ENCODE results near the gene FMNL2. TPM values are rescaled to one million over a fixed set of nuclear protein-coding genes. Genes with fewer than 3 reads are reported as not detected.

FMNL2 gene
- polyA plus RNA-seq, 1 donor from 2014 or later, result 86.5 TPM

GRCh38 chr2:152560873-152561595 is 226.1 kb downstream of the FMNL2 start:
- Histone ChIP-seq H3K27me3 (ENCODE audit: insufficient read depth, low read depth, low read length) (no peaks in the 10 kb centered on the region), H4K20me1 (ENCODE audit: insufficient read depth) (no peaks in the 10 kb centered on the region), H3K9me3 (ENCODE audit: low read length) (no peaks in the 10 kb centered on the region), H3K27ac (ENCODE audit: low read length) (no peak overlapping the region), H3F3A (ENCODE audit: insufficient read depth, low read length, poor library complexity, severe bottlenecking) (peaks cover 2% of the 10 kb centered on the region), H3K4me2 (ENCODE audit: low read length) (no peak overlapping the region), H3K9me2 (ENCODE audit: insufficient read depth, low read length) (no peaks in the 10 kb centered on the region), H3K79me2 (replicated peaks; ENCODE audit: insufficient read depth, low read length) (no peaks in the 10 kb centered on the region), H3K9ac (ENCODE audit: low read length) (no peak overlapping the region), H3K36me3 (ENCODE audit: insufficient read depth, low read length) (no peaks in the 10 kb centered on the region), H3K4me3 (ENCODE audit: low read length) (no peak overlapping the region), H2AFZ (ENCODE audit: low read depth, low read length) (no peak overlapping the region)
- TF ChIP-seq TAF1 (IDR thresholded peaks at IDR 0.05; ENCODE audit: low read depth) (no peak), EZH2 (IDR thresholded peaks at IDR 0.05; ENCODE audit: borderline replicate concordance, insufficient read depth, low read length, poor library complexity, severe bottlenecking) (no peak), SMC3 (conservative IDR thresholded peaks at IDR 0.05; ENCODE audit: poor library complexity) (no peak)

DNA sequence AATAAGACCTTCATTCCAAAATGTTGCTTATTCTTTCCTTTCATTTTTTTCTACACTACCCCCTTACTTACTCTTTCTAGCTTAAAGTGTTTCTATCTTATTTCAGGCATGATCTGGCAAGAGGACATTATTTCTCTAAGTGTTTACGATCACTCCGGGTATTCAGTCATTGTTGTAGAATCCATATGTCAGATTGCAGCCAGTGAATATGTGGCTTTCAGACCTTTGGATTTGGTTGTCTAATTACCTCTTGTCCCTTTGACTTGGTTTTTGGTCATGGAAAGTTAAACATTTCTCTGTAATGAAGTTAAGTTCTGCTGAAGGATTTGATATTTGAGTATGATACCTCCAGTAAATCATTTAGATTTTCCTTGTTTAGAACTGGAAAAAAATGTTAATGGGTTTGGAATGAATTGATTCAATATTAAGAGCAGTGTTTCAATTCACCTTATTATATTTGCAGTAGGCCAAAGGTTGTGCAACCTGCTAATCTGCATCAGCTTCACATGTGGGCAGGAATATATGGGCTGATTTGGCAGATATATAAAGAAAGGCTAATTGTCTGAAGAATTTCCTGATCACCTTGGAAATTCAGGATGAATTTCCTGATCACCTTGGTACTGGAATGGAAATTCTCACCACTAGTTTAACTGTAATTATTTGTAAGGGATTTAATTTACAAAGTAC is 227.4 kb downstream of the FMNL2 start:
- H3K9ac ChIP-seq (ENCODE audit: low read length), result no peak overlapping the region
- H3K4me2 ChIP-seq (ENCODE audit: low read length), result no peak overlapping the region
- no peaks in the 10 kb centered on the region for H3K9me3 ChIP-seq (ENCODE audit: low read length)
- H4K20me1 ChIP-seq (ENCODE audit: insufficient read depth), result no peaks in the 10 kb centered on the region
- no peak overlapping the region for H2AFZ ChIP-seq (ENCODE audit: low read depth, low read length)
- H3K27me3 ChIP-seq (ENCODE audit: insufficient read depth, low read depth, low read length), result no peaks in the 10 kb centered on the region
- no peaks in the 10 kb centered on the region for H3K9me2 ChIP-seq (ENCODE audit: insufficient read depth, low read length)
- H3K4me3 ChIP-seq (ENCODE audit: low read length), result no peak overlapping the region
- no peak overlapping the region for H3K27ac ChIP-seq (ENCODE audit: low read length)
- H3K36me3 ChIP-seq (ENCODE audit: insufficient read depth, low read length), result no peaks in the 10 kb centered on the region
- H3K79me2 ChIP-seq (replicated peaks; ENCODE audit: insufficient read depth, low read length), result peaks cover 2% of the 10 kb centered on the region
- TF ChIP-seq, protein P1, sequence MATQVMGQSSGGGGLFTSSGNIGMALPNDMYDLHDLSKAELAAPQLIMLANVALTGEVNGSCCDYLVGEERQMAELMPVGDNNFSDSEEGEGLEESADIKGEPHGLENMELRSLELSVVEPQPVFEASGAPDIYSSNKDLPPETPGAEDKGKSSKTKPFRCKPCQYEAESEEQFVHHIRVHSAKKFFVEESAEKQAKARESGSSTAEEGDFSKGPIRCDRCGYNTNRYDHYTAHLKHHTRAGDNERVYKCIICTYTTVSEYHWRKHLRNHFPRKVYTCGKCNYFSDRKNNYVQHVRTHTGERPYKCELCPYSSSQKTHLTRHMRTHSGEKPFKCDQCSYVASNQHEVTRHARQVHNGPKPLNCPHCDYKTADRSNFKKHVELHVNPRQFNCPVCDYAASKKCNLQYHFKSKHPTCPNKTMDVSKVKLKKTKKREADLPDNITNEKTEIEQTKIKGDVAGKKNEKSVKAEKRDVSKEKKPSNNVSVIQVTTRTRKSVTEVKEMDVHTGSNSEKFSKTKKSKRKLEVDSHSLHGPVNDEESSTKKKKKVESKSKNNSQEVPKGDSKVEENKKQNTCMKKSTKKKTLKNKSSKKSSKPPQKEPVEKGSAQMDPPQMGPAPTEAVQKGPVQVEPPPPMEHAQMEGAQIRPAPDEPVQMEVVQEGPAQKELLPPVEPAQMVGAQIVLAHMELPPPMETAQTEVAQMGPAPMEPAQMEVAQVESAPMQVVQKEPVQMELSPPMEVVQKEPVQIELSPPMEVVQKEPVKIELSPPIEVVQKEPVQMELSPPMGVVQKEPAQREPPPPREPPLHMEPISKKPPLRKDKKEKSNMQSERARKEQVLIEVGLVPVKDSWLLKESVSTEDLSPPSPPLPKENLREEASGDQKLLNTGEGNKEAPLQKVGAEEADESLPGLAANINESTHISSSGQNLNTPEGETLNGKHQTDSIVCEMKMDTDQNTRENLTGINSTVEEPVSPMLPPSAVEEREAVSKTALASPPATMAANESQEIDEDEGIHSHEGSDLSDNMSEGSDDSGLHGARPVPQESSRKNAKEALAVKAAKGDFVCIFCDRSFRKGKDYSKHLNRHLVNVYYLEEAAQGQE (IDR thresholded peaks at IDR 0.05; ENCODE audit: borderline replicate concordance), result no peak
- no peak for TF ChIP-seq RAD21 (conservative IDR thresholded peaks at IDR 0.05)
- no peak for TF ChIP-seq EP300 (conservative IDR thresholded peaks at IDR 0.05; ENCODE audit: poor library complexity, severe bottlenecking)
- TF ChIP-seq SMC3 (conservative IDR thresholded peaks at IDR 0.05; ENCODE audit: poor library complexity), result no peak
- TF ChIP-seq TAF1 (IDR thresholded peaks at IDR 0.05; ENCODE audit: low read depth), result no peak
- TF ChIP-seq POLR2AphosphoS5 (IDR thresholded peaks at IDR 0.05), result no peak
- TF ChIP-seq MXI1 (conservative IDR thresholded peaks at IDR 0.05; ENCODE audit: poor library complexity, severe bottlenecking), result no peak
- no peak for TF ChIP-seq EZH2 (IDR thresholded peaks at IDR 0.05; ENCODE audit: borderline replicate concordance, insufficient read depth, low read length, poor library complexity, severe bottlenecking)
- TF ChIP-seq CTCF (IDR thresholded peaks at IDR 0.05; ENCODE audit: poor library complexity, severe bottlenecking), result no peak
- H3F3A ChIP-seq (ENCODE audit: insufficient read depth, low read length, poor library complexity, severe bottlenecking), result peaks cover 2% of the 10 kb centered on the region
